Measurements from ENCODE around the gene UCN2.
"Not testable (repeated sequence)": the region's sequence is repeated elsewhere in the genome, so short reads cannot be mapped to it uniquely, and the experiment has no call there.

Gene UCN2

GRCh38 chr3:48532271-48532976, 31.2 kb downstream of the UCN2 start:
- no peak for DNase-seq

GRCh38 chr3:48530701-48531100, 32.9 kb downstream of the UCN2 start:
- DNase-seq: not testable (repeated sequence)

- DNase-seq: no peak
These were observed 34.8 kb downstream of the UCN2 start for GRCh38 chr3:48528754-48529153.

- DNase-seq: no peak
These were observed 35.5 kb downstream of the UCN2 start for GRCh38 chr3:48528048-48528447.

GRCh38 chr3:48524970-48525369, 38.6 kb downstream of the UCN2 start:
- no peak for DNase-seq

GRCh38 chr3:48521635-48522034, 41.9 kb downstream of the UCN2 start:
- DNase-seq: no peak

- no peak for DNase-seq
These were observed 44.3 kb downstream of the UCN2 start for GRCh38 chr3:48519277-48519643.

GRCh38 chr3:48518638-48519276, 44.8 kb downstream of the UCN2 start:
- no peak for DNase-seq

GRCh38 chr3:48518069-48518468, 45.5 kb downstream of the UCN2 start:
- DNase-seq: no peak

GRCh38 chr3:48516571-48516970, 47.0 kb downstream of the UCN2 start:
- DNase-seq: no peak

- no peak for DNase-seq
These were observed 49.0 kb downstream of the UCN2 start for GRCh38 chr3:48514431-48515227.

All from DMS 273 treated with DMSO at 0.1 percent for 48 hours (cell line).